Renal cortex interstitium (tissue), 11 donors: ENCODE data around the gene PCSK6. TPM values are rescaled to one million over a fixed set of nuclear protein-coding genes. Genes with fewer than 3 reads are reported as not detected.

Experiments
- DNase-seq, 11 donors: peaks; one replicate each; pipeline ENCODE4 v3.0.0-alpha.2; 2013; ENCODE audit warnings: low read depth in 9 of 11, low spot score in 4 of 11; ENCODE audit errors: extremely low read depth in 1 of 11
- polyA plus RNA-seq, 3 donors: library from polyadenylated mRNA; unstranded; fragments of 120-200 nt; gene quantifications; one replicate each; pipeline ENCODE4 v1.2.1, GENCODE V29; 2013; ENCODE audit not compliant: insufficient read length in 3 of 3

Gene PCSK6
- polyA plus RNA-seq, 3 donors, result 7.2 to 8.4 (median 8.3) TPM

- DNase-seq, result no peak
Observed at GRCh38 chr15:101526890-101527289, 37.4 kb upstream of the PCSK6 start.

- no peak for DNase-seq
Observed at GRCh38 chr15:101526442-101526841, 36.9 kb upstream of the PCSK6 start.

- no peak for DNase-seq
Observed at GRCh38 chr15:101526021-101526420, 36.5 kb upstream of the PCSK6 start.

- no peak for DNase-seq
Observed at GRCh38 chr15:101525087-101525669, 35.7 kb upstream of the PCSK6 start.

GRCh38 chr15:101523560-101523940 is 34.0 kb upstream of the PCSK6 start:
- DNase-seq, result no peak

- DNase-seq, result no peak
Observed at GRCh38 chr15:101522621-101523559, 33.4 kb upstream of the PCSK6 start.

- no peak for DNase-seq
Observed at GRCh38 chr15:101522091-101522490, 32.6 kb upstream of the PCSK6 start.

- no peak for DNase-seq
Observed at GRCh38 chr15:101521591-101521990, 32.1 kb upstream of the PCSK6 start.

- DNase-seq, result no peak
Observed at GRCh38 chr15:101521069-101521468, 31.6 kb upstream of the PCSK6 start.

GRCh38 chr15:101520395-101520794 is 30.9 kb upstream of the PCSK6 start:
- no peak for DNase-seq

GRCh38 chr15:101517504-101517903 is 28.0 kb upstream of the PCSK6 start:
- no peak for DNase-seq

GRCh38 chr15:101514318-101514717 is 24.8 kb upstream of the PCSK6 start:
- no peak for DNase-seq

GRCh38 chr15:101511717-101512116 is 22.2 kb upstream of the PCSK6 start:
- no peak for DNase-seq

GRCh38 chr15:101510212-101511197 is 21.0 kb upstream of the PCSK6 start:
- no peak for DNase-seq

GRCh38 chr15:101509279-101509678 is 19.8 kb upstream of the PCSK6 start:
- DNase-seq, result no peak

- DNase-seq, result no peak
Observed at GRCh38 chr15:101506491-101506890, 17.0 kb upstream of the PCSK6 start.

- no peak for DNase-seq
Observed at GRCh38 chr15:101505610-101506337, 16.3 kb upstream of the PCSK6 start.

- DNase-seq, result no peak
Observed at GRCh38 chr15:101504866-101505609, 15.5 kb upstream of the PCSK6 start.
